Stimulated activated CD8-positive, alpha-beta memory T cell treated with anti-CD3 and anti-CD28 coated beads, Interleukin-12 subunit alpha, Interleukin-12 subunit beta, amount 100 ng/mL, for 24 hours (primary cell): Measurements from ENCODE around the gene NEURL3.
"Not testable (repeated sequence)": the region's sequence is repeated elsewhere in the genome, so short reads cannot be mapped to it uniquely, and the experiment has no call there.

Experiments used
- DNase-seq: peaks from one replicate; pipeline ENCODE4 v3.0.0-alpha.2; 2020; ENCODE audit errors: extremely low read depth

Gene NEURL3

DNA sequence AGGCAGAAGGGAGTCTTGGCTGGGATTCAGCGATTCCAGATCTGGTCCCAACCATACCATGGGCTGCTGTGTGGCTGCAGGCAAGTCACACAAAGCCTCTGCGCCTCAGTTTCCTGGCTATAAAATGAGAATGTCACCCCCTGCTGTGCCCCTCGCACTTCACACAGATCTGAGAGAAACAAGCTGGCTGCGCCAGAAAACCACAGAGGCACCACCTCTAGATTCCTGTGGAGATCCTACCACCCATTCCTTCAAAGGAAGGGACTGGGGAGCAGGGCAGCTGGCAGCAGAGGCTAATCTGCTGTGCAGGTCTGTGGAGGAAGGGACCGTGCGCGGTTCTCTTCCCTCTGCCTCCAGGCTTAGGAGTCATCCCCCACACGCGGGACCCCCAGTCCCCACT is 19.8 kb downstream of the NEURL3 start:
- no peak for DNase-seq

DNA sequence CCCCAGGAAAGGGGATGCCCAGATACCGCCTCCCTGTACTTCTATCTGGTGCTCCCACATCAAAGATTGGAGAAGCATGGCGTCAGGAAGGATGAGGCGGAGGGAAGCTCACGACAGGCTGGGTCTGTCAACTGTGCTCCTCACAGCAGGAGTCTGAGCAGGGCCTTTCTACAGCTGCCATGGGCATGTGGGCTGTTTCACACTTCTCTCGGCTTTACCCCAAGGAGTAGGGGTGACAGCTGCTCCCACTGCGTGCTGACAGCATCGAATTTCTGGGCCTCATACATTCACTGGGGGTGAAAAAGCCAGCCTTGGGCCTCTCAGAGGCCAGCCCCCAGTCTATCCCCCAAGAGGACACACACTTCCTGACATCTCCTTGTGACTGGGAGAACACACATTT is 21.1 kb downstream of the NEURL3 start:
- no peak for DNase-seq

DNA sequence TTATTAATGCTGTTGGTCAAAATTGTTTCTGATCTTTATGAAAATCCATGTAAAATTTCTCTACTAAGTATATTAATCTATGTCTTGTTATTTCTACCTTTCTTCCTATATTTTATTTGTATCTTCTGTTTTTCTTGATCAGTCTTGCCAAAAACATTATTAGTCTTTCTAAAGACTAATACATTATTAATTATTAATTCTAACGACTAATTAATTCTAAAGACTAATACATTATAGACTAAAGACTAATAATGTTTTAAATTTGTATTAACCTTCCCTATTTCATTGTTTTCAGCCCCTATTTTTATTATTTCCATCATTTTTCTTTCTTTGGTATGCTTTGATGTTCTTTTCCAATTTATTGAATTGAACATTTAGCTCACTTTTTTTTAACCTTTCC is 27.7 kb downstream of the NEURL3 start:
- DNase-seq: no peak

DNA sequence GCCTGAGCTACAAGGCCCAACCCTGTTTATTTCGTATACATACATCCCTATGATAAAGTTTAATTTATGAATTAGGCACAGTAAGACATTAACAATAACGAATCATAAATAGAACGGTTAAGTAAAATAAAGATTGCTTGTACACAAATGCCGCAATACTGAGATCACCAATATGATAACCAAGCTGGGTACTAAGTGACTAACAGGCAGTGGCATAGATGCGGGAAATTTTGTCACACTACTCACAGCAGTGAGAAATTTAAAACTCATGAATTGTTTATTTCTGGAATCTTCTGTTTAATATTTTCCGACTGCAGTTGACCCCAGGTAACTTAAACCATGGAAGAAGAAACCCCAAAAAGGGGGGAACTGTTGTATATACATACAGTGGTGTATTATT is 33.4 kb downstream of the NEURL3 start:
- DNase-seq: no peak

DNA sequence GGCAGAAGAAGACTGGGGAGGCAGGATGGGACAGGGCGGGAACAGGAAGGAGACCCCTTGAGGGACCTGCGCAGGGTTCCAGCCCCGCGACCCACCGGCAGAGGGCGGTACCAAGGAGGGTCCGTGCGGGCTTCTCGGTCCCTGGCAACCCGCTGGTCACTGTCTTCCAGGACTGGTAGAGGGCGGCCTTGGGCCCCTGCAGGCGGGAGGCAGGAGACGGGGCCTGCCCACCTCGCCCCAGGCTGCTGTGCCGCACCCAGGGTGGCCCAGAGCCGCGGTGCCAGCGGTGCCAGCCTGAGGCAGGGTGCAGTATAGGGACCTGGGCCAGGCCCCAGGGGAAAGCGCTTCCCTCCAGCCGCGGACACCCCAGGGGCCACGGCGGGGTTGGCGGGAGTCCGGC is 34.5 kb downstream of the NEURL3 start:
- DNase-seq: peak; percentile 7

DNA sequence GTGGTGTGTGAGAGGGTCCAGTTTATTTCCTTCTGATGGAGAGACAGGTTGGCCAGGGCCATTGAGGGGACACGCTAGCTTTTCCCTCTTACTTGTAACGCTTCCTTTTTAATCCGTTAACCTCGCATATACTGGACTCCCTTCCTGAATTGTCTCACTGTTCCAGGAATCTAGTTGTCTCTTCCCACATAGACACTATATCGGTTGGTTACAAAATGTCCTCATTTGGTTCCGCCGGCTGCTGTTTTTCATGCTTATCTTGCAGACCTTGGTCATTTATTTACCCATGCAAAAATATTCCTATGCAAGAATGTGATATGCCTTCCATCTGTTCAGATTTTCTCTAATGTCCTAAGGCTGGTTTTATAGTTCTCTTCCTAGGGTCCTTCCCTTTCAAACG is 35.0 kb downstream of the NEURL3 start:
- no peak for DNase-seq

DNA sequence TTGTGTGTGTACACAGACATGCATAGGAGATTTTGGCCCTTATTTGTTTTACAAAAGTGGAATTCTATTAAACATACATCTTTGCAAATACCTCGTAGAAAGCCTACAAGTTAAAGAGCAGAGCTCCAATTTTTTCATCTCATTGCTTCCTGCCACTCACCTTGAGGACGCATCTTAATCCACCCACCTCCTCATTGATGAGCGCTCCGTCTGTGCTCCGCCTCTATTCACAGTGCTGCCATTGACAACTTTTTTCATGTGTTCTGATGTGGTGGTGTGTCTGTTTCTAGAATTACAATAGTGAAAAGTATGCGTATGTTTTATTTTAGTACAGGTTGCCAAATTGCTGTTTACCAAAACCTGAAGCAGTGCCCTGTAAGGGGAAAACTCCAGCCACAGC is 36.3 kb downstream of the NEURL3 start:
- no peak for DNase-seq

DNA sequence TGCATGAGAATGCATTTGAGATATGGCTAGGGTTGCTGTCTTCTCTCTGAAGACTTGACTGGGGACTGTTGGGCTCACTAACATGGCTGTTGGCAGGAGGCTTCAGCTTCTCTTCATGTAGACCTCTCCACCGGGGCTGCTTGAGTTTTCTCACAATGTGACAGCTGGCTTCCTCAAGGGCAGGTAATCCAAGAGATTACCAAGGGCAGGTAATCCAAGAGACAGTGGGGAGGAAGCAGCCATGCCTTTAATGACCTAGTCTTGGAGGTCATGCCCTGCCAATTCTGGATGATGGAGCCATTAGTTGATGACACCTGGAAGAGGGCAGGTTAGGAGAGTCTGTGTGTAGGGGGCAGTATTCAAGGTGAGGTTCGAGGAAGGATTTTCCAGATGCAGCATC is 40.5 kb downstream of the NEURL3 start:
- DNase-seq: no peak

DNA sequence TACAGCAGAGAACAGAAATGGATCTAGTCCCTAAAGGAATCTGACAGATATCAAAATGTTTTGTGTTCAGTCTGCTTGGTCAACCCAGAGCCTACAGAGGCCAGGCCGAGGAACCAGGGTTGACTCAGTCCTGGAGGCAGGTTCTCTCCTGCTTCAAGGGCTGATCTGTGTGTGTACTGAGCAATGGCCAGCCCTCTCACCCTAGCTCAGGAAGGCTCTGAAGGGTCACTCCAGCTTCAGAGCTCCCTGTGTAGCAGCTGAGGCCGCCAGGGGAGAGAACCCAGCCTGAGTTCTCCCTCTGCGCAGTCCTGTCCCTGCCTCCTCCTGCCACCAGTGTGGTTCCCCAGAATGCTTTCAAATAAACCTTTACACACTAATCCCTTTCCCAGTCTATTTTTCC is 41.1 kb downstream of the NEURL3 start:
- DNase-seq: no peak

DNA sequence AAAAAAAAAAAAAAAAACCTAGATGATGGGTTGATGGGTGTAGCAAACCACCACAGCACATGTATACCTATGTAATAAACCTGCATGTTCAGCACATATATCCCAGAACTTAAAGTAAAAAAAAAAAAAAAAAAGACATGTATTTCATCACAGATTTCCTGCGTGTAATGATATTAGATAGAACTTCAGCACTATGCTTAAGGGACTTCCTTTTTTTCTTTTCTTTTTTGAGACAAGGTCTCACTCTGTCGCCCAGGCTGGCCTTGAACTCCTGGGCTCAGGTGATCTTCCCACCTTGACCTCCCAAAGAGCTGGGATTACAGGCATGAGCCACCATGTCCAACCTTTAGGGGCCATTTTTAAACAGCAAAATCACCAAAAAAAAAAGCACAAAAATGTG is 42.0 kb downstream of the NEURL3 start:
- no peak for DNase-seq

DNA sequence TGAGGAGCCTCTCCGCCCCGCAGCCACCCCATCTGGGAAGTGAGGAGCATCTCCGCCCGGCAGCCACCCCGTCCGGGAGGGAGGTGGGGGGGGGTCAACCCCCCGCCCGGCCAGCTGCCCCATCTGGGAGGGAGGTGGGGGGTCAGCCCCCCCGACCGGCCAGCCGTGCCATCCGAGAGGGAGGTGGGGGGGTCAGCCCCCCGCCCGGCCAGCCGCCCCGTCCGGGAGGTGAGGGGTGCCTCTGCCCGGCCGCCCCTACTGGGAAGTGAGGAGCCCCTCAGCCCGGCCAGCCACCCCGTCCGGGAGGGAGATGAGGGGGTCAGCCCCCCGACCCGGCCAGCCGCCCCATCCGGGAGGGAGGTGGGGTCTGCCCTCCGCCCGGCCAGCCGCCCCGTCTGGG is 43.5 kb downstream of the NEURL3 start:
- not testable (repeated sequence) for DNase-seq

DNA sequence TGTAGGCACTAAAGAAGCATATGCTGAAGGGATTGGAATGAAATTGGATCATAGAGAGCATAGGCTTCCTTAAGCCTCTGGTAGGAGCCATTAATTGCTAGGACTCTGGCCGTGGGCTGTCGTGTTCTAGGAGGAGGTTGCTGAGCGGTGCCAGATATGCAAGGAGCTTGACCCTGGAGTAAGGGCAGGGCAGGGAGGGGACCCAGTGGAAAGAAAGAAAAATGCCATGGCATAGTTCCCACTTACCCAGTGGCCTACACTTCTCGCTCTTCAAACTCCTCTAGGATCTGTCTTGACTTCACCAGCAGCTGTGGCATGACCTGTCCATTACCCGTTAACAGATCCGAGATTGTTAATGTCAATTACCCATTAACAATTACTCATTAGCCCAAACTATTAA is 53.1 kb downstream of the NEURL3 start:
- DNase-seq: no peak

DNA sequence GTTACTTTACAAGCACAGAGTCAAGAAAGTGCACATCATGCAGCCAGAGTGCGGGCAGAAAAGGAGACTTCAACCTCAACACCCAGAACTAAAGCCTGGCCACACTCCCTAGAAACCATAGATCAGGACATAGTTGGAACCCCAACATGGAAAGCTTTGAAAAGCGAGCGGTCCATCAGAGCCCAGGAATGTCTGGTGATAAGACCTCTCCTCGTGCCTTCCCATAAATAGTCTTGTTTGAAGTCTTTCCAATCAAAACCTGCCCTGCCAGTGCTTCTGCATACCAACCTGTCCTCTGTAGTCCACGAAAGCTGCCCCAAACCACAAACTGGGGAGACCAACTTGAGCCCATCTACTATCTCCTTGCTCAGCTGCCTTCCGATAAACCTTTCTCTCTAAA is 55.5 kb downstream of the NEURL3 start:
- no peak for DNase-seq

DNA sequence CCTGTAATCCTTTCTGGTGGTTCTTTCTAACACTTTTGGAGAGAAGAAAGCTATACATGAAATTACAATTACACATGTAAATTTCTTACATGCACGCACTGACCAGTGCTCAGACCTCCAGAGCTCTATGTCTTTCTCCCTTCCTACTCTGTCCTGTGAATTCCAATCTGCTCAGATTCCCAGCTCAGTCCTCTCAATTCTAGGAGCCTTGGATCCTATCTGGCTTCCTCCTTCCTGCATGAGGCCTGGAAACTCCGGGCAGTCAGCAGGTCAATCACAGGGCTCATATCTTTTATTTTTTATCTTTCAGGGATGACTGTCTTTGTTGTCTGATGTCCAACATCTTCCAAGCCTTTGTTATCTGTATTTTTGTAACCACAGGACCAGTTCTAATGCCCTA is 56.0 kb downstream of the NEURL3 start:
- no peak for DNase-seq

DNA sequence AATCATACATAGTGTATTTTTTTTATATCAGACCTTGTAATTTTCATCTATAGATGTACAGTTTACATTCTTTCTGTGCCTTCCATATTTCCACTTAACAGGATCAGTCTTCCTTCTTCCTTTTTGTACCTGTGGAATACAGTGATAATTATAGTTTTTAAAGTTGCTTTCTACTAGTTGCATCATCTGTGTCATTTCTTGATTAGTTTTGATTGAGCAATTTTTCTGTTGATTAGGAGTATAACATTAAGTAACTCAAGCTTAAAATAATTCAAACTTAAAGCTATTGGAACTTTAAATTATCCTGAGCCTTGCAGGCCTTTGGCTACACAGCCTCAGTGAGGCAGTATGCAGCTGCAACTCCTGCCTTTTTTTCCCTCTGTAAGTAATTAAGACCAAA is 57.4 kb downstream of the NEURL3 start:
- DNase-seq: no peak
